SK-N-SH (cell line): ENCODE results near the gene HDDC2.

Experiments
- EZH2phosphoT487 ChIP-seq: fragments of 200-600 bp; sonication (generic); IDR thresholded peaks from 2 replicates; pipeline ENCODE4 v1.6.1; 2017; ENCODE audit warnings: low read depth, mixed run types, mild to moderate bottlenecking, antibody characterized with exemption, moderate library complexity, borderline replicate concordance
- TCF12 ChIP-seq: IDR thresholded peaks from 2 replicates; pipeline ENCODE4 v1.4.0; 2012

DNA sequence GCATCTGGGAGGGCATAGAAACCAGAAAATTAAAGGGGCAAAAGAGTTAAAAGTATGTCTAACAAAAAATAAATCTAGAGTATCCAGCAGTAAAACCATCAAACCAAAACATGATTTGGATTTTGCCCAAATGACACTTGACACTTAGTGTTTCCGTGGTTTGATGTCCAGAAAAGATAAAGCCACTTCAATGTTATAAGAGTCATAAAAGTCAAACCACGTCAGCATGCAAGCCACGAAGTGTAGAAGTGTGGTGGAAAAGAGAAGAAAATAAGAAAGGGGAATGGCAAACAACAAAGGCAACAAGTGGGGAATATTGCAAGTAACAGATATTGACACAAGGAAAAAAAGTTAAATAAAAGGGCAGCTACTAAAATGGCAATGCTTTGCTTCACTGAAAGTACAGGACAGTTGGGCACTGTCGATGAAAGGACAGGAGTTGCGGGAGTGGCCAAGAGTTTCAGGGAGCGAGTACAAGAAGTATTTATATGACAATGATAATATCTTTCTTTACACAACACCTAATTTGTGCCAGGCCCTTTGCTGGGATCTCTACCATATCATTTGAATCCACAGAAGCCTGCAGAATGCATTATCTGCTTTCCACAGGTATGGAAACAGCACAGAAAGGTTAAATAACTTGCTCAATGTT, 6.3 kb upstream of the HDDC2 start:
- TF ChIP-seq TCF12 (no peak), EZH2phosphoT487 (no peak)
